HG02759 (cell line): ENCODE measurements around the gene TAF11L8.
"Not testable (repeated sequence)": the region's sequence is repeated elsewhere in the genome, so short reads cannot be mapped to it uniquely, and the experiment has no call there.

Source experiments
- ATAC-seq: cut with Tn5 transposase; IDR thresholded peaks from one replicate; pipeline ENCODE4 v1.9.1; 2021; ENCODE audit warnings: mild to moderate bottlenecking, moderate library complexity; ENCODE audit not compliant: unreplicated experiment

TAF11L8 gene

GRCh38 chr5:17590860-17591259 lies at the start of gene TAF11L8:
Gene TAF11L8 (minus strand): TSS chr5:17590960.
- not testable (repeated sequence) for ATAC-seq

GRCh38 chr5:17634160-17634559 lies 43.4 kb upstream of the TAF11L8 start, which contains the start of gene TAF11L14:
Gene TAF11L14 (plus strand): TSS chr5:17634460.
- no peak for ATAC-seq

GRCh38 chr5:17631788-17632187 lies 41.0 kb upstream of the TAF11L8 start, which contains the start of gene TAF11L13:
Gene TAF11L13 (plus strand): TSS chr5:17632088.
- not testable (repeated sequence) for ATAC-seq

GRCh38 chr5:17625686-17626085 lies 34.9 kb upstream of the TAF11L8 start:
- ATAC-seq = no peak

GRCh38 chr5:17620627-17621026 lies 29.9 kb upstream of the TAF11L8 start:
- ATAC-seq = no peak

GRCh38 chr5:17619354-17619753 lies 28.6 kb upstream of the TAF11L8 start:
- ATAC-seq = no peak

- no peak for ATAC-seq
These were observed 24.3 kb upstream of the TAF11L8 start for GRCh38 chr5:17614872-17615605.

GRCh38 chr5:17610092-17610491 lies 19.3 kb upstream of the TAF11L8 start, which contains the start of gene TAF11L12:
Gene TAF11L12 (plus strand): TSS chr5:17610392.
- not testable (repeated sequence) for ATAC-seq

- ATAC-seq = not testable (repeated sequence)
These were observed 16.7 kb upstream of the TAF11L8 start for GRCh38 chr5:17607461-17607860.

GRCh38 chr5:17604951-17605350 lies 14.2 kb upstream of the TAF11L8 start:
- no peak for ATAC-seq

- not testable (repeated sequence) for ATAC-seq
These were observed 13.1 kb upstream of the TAF11L8 start, which contains the start of gene TAF11L11 for GRCh38 chr5:17603880-17604279. Gene TAF11L11 (plus strand): TSS chr5:17604183.

- ATAC-seq = not testable (repeated sequence)
These were observed 7.0 kb upstream of the TAF11L8 start, which contains the start of gene TAF11L10 for GRCh38 chr5:17597728-17598127. Gene TAF11L10 (minus strand): TSS chr5:17597828.

- not testable (repeated sequence) for ATAC-seq
These were observed 3.5 kb upstream of the TAF11L8 start, which contains the start of gene TAF11L9 for GRCh38 chr5:17594255-17594654. Gene TAF11L9 (minus strand): TSS chr5:17594394.

GRCh38 chr5:17585658-17586057 lies 5.1 kb downstream of the TAF11L8 start, which contains the start of gene TAF11L7:
Gene TAF11L7 (minus strand): TSS chr5:17585758.
- ATAC-seq = not testable (repeated sequence)
